Epithelial cell of proximal tubule (primary cell): ENCODE data around the gene TNFRSF12A. TPM values are rescaled to one million over a fixed set of nuclear protein-coding genes. Genes with fewer than 3 reads are reported as not detected.

Source experiments
- DNase-seq: peaks from one replicate; pipeline ENCODE4 v3.0.0-alpha.2; 2011; ENCODE audit warnings: low read depth
- H3K4me3 ChIP-seq: 2 replicates; pipeline ENCODE4 v1.5.1; 2011; ENCODE audit warnings: low read depth, mild to moderate bottlenecking, low read length
- total RNA-seq: library from RNA; depleted of rRNA; stranded (reverse); fragments of >200 nt; gene quantifications from 2 replicates; pipeline ENCODE4 v1.2.3, GENCODE V29; 2015
- TF ChIP-seq, protein P1 (sequence below): conservative IDR thresholded peaks from 2 replicates; pipeline ENCODE4 v1.5.1; 2012; ENCODE audit warnings: low read depth, mild to moderate bottlenecking, low read length

Gene TNFRSF12A
- total RNA-seq, 1 donor from 2014 or later = 451 TPM

DNA sequence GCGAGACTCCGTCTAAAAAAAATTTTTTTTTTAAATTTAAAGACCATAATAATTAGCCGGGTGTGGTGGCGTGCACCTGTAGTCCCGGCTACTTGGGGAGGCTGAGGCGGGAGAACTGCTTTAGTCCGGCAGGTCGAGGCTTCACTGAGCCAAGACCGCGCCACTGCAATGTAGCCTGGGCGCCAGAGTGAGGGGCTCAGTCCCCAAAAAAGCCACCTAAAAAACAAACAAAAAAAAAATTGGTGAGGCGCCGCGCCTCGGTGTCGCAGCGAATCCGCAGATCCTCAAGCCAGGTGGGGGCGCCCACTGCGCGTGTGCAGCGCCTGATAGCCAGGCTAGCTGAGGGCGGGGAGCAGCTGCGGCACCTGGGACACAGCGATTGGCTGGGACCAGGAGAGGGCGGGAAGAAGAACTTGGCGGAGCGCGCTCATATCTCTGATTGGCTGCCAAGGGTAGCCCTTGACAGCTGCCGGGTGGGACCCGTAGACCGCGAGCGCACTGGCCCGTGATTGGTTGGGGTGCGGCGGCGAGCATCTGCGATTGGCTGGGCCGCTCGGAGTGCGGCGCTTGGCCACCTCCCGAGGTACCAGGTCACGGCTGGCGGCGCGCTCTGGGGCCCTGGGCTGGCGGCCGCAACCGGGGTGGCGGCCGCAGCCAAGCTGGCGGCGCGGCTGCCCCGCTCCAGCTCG lies 16.4 kb upstream of the TNFRSF12A start:
- peak; percentile 87 for DNase-seq
- TF ChIP-seq, protein P1, sequence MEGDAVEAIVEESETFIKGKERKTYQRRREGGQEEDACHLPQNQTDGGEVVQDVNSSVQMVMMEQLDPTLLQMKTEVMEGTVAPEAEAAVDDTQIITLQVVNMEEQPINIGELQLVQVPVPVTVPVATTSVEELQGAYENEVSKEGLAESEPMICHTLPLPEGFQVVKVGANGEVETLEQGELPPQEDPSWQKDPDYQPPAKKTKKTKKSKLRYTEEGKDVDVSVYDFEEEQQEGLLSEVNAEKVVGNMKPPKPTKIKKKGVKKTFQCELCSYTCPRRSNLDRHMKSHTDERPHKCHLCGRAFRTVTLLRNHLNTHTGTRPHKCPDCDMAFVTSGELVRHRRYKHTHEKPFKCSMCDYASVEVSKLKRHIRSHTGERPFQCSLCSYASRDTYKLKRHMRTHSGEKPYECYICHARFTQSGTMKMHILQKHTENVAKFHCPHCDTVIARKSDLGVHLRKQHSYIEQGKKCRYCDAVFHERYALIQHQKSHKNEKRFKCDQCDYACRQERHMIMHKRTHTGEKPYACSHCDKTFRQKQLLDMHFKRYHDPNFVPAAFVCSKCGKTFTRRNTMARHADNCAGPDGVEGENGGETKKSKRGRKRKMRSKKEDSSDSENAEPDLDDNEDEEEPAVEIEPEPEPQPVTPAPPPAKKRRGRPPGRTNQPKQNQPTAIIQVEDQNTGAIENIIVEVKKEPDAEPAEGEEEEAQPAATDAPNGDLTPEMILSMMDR = peak; percentile 52
- H3K4me3 ChIP-seq = peak overlapping the region; percentile 30

DNA sequence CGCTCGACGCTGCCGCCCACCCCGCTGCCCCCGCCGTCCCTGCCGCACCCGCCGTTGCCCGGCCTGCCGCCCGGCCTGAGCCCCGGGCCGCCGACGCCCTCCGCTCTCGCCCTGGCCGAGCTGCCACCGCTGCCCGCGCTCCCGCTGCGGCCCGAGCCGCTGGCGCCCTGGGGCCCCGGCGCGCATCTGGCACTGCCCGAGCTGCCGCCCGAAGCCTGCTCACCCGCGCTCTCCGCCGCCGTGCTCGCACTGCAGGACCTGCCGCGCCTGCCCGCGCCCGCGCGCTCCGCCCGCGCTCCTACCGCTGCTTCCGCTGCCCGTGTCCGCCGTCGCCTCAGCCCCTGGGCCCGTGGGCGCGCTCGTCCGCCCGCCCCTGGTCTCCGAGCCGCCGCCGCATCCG lies 15.8 kb upstream of the TNFRSF12A start:
- H3K4me3 ChIP-seq = no peak overlapping the region
- no peak for DNase-seq
- TF ChIP-seq, protein P1 = no peak

DNA sequence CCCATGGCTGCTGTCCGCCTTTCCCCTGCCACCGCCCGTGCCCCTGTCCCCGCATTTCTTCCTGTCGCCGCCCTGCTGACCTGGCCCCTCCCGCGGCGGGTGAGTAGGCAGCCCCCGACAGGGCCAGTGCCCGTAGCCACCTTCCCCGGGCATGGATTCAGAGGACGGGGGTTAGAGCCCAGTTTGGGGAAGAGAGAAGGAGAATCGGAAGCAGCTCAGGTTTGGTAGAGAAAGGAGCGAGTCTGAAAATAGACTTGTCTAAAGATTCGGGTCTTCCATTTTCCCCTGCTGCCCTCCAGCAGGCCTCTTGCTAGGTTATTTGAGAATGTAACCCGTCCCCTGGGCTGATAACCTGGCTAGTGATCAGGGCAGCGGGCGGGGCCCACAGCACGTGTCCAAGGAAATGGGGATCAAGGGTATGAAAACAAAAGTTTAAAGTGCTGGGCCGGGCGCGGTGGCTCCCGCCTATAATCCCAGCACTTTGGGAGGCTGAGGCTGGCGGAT lies 15.3 kb upstream of the TNFRSF12A start:
- H3K4me3 ChIP-seq = peak overlapping the region; percentile 61
- no peak for DNase-seq
- TF ChIP-seq, protein P1 = no peak

DNA sequence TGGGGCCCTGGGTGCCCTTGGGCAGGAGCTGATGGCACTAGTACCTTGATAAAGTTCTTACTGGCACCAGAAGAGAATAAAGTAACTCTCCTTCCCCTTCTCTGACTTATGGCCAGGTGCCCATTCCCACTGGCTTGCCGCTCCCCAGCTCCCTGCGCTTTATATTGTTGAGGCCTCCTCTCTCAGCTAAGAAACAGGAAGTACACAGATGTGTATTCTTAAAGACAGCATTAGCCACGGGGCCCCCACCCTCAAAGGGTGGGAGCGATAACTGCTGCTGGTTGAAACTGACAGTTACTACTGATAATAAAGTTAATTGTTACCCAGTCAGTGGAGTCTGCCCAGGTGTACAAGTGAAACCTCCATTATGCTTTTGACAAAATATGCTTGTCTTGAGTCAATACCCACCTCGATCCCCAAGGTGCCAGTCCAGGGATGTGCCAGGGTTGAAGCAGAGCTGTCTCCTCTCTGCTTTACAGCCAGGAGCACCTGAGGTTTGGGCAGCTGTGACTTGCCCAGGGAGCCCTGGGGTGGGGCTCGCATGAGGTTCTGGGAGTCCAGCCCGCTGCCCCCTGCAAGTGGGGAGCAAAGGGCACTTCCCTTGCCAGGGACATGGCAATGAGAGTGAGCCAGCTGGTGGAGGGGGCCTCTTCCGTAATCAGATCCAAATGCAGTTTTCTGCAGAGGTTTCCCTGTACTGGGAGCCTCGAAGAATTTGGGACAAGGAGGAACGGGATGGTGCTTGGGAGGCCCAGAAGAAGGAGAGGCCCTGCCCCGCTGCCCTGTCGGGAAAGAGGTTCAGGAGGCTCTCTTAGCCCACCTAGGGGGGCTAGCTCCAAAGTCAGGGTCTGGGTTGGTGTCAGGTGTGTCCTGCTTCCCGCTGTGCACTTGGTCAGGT lies 12.9 kb upstream of the TNFRSF12A start:
- TF ChIP-seq, protein P1 = no peak
- no peak for DNase-seq
- no peak overlapping the region for H3K4me3 ChIP-seq

DNA sequence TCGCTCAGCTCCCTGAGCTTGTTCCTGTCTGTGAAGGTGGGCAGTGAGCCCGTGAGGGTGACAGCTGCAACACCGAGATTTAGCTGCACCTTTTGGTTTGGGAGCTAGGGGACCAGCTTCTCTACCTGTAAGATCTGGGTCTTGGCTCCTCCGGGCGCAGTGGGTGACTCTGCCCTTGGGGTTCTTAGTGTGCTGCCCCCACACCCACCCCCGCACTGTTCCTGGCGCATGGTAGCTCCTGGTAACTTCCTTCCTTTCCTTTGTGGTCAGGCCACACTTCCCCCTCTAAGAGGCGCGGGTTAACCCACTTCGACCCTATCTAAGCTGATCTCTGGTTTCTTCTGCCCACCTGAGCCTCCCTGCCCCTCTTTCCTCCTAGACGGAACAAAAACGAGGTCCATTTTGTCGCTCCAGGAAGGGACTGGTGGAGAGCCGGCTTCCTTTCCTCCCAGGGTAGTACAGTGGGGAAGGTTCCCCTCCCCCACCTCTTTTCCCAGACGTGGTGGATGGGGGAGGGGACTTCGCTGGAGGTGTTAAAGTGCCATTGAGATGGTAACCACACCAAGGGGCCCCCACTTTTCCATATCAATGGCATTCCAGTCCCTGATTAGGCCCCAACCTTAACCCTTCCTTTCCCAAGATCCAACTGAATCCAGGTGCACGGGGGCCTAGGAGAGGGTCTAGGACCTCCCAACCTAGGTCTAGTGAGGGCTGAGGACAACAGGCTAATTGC lies 12.0 kb upstream of the TNFRSF12A start:
- DNase-seq = no peak
- no peak overlapping the region for H3K4me3 ChIP-seq
- TF ChIP-seq, protein P1 = no peak

DNA sequence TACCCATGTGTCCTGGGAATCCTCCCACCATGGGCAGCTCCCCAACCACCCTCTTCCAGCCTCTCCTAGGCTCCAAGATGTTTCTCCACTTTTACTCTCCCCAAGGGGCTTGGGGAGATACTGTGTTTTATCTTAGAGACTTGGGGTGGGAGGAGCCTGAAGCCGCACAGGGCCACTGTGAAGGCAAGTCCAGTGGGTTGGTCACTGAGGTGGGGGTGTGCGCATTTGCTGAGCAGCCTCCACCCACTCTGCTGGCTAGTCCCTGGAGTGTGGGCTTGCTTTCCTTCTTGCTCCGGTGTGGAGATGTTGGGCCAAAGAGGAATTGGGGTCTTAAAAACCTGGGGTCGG lies 11.5 kb upstream of the TNFRSF12A start:
- no peak for DNase-seq
- no peak overlapping the region for H3K4me3 ChIP-seq
- TF ChIP-seq, protein P1 = no peak
